GM20000 (cell line): ENCODE data around the gene KCNH4.

Source experiments
- DNase-seq: peaks from one replicate; pipeline ENCODE4 v3.0.0; 2012; ENCODE audit warnings: low spot score
- CTCF ChIP-seq: IDR thresholded peaks from 2 replicates; pipeline ENCODE4 v1.5.1; 2012; ENCODE audit warnings: mild to moderate bottlenecking, control low read depth; ENCODE audit errors: extremely low read depth, missing control alignments

Gene KCNH4

DNA sequence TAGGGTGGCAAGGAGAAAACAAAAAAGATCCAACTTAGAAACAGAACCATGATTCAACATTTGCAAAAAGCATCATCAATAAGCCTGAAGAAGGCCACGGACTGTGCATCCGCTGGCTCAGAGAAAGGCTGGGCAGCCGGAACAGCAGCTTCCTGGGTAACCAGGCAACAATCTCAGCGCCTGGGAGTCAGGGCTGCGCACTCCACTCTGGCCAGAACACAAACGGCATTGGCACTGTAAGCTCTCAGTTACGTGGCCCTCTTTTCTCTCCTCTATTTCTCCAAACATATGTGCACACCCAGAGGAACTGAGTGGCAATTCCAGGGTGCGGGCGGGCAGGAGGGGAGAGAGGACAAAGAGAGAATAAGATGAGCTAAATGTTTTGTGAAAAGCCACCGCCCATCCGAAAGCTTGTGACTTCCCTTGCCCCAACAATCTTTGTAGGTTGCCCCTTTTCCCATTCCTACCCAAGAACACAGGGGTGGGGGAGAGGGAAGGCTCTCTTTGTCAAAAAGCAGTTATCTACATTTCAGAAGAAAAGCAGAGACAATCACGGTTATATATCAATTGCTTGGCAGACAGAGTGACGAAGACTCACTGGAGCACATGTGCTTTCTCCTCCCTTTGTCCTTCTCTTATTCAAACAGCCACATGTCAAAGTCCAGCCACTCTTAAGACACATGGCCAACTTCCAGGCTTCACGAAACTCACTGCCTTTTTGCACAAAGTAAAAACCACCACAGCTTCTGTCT is 19.9 kb upstream of the KCNH4 start:
- TF ChIP-seq CTCF: no peak

GRCh38 chr17:42199416-42200011 is 18.6 kb upstream of the KCNH4 start:
- no peak for TF ChIP-seq CTCF
- no peak for DNase-seq

More for the DNA sequence above, 19.9 kb upstream of the KCNH4 start:
- no peak for DNase-seq

GRCh38 chr17:42198897-42199296 is 18.0 kb upstream of the KCNH4 start:
- DNase-seq: no peak
- no peak for TF ChIP-seq CTCF

DNA sequence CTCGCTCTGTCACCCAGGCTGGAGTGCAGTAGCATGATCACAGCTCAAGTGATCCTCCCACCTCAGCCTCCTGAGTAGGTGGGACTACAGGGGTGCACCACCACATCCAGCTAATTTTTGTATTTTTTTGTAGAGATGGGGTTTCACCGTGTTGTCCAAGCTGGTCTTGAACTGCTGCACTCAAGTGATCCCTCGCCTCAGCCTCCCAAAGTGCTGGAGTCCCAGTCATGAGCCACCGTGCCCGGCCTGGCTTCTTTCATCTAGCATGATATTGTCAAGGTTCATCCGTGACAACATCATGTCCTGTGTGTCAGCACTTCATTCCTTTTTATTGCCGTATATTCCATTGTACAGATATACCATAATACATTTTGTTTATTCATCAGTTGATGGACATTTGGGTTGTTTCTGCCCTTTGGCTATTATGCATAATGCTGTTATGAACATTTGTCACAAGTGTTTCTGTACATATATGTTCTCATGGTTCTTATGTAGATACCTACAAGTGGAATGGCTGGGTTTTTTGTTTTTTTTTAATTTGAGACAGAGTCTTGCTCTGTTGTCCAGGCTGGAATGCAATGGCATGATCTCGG is 16.7 kb upstream of the KCNH4 start:
- no peak for TF ChIP-seq CTCF
- no peak for DNase-seq

- peak; percentile 90 for DNase-seq
Measured at GRCh38 chr17:42193969-42194899, 13.3 kb upstream of the KCNH4 start, which contains the start of gene GHDC. Gene GHDC, minus strand, starts transcription at chr17:42194494. Its CDS starts 913 bp downstream, at chr17:42193581.

More at GRCh38 chr17:42193969-42194899, 13.3 kb upstream of the KCNH4 start, which contains the start of gene GHDC:
- TF ChIP-seq CTCF: no peak
